ENCODE measurements around the gene DFFB. TPM values are rescaled to one million over a fixed set of nuclear protein-coding genes. Genes with fewer than 3 reads are reported as not detected.
A peak's percentile ranks its signal among the peaks of the same experiment; 100 is the strongest.

Gene DFFB
- total RNA-seq, 1 donor from 2014 or later, result 11.3 TPM

- Mint-ChIP-seq H3K9me3 (no peaks in the 10 kb centered on the region), H3K27me3 (ENCODE audit: low read depth) (no peaks in the 10 kb centered on the region), H3K4me1 (no peaks in the 10 kb centered on the region), H3K27ac (ENCODE audit: unreplicated experiment) (peak overlapping the region; percentile 43), H3K4me3 (no peak overlapping the region), H3K36me3 (ENCODE audit: low read depth) (peaks cover 4% of the 10 kb centered on the region)
- DNase-seq (ENCODE audit: low read depth, low spot score), result no peak
- TF ChIP-seq CTCF (conservative IDR thresholded peaks at IDR 0.05), result no peak
Observed at GRCh38 chr1:3824650-3825049, 32.6 kb upstream of the DFFB start.

DNA sequence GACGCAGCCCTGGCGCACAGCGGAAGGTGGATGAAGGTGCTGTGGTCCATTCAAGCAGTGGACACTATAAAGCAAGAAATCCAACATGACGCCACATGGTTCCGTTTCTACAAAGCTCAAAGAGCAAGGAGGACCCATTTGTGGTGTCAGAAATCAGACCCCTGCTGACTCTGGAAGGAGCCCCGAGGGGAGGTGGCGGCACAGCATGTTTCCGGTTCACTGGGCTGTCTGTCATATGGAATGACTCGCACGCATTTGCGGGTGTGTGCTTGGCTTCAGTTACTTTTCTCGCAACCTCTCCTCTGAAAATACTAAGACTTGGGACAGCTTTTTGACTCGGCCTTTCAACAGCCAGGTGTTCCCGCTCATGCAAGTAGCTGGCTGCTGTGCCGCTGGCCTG, 31.9 kb upstream of the DFFB start:
- Mint-ChIP-seq H3K4me3 (no peak overlapping the region), H3K27ac (ENCODE audit: unreplicated experiment) (no peak overlapping the region), H3K36me3 (ENCODE audit: low read depth) (peaks cover 5% of the 10 kb centered on the region), H3K27me3 (ENCODE audit: low read depth) (no peaks in the 10 kb centered on the region), H3K9me3 (no peaks in the 10 kb centered on the region), H3K4me1 (no peaks in the 10 kb centered on the region)
- TF ChIP-seq CTCF (conservative IDR thresholded peaks at IDR 0.05), result no peak
- no peak for DNase-seq (ENCODE audit: low read depth, low spot score)

GRCh38 chr1:3827813-3828307, 29.4 kb upstream of the DFFB start:
- Mint-ChIP-seq H3K36me3 (ENCODE audit: low read depth) (peaks cover 11% of the 10 kb centered on the region), H3K27me3 (ENCODE audit: low read depth) (no peaks in the 10 kb centered on the region), H3K4me1 (no peaks in the 10 kb centered on the region), H3K9me3 (no peaks in the 10 kb centered on the region), H3K27ac (ENCODE audit: unreplicated experiment) (no peak overlapping the region), H3K4me3 (no peak overlapping the region)
- TF ChIP-seq CTCF (conservative IDR thresholded peaks at IDR 0.05), result no peak
- DNase-seq (ENCODE audit: low read depth, low spot score), result no peak

DNA sequence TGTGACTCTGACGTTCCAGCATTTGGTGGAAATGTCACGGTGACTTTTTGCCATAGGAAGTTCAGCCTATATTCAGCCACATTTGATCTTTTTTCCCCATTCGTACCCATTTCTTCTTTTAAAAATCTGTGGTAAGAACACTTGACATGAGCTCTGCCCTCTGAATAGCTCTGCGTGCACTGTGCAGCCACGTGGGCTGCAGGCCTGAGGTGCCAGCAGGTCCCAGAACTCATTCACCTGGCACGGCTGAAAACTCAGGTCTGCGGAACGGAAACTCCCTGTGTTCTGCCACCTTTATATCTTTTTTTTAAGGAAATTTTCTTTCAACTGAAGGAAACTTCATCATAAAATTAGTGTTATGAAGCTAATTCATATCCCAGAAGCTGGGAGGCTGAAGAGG, 28.9 kb upstream of the DFFB start:
- DNase-seq (ENCODE audit: low read depth, low spot score), result no peak
- Mint-ChIP-seq H3K36me3 (ENCODE audit: low read depth) (peaks cover 11% of the 10 kb centered on the region), H3K27ac (ENCODE audit: unreplicated experiment) (no peak overlapping the region), H3K4me1 (no peaks in the 10 kb centered on the region), H3K27me3 (ENCODE audit: low read depth) (no peaks in the 10 kb centered on the region), H3K4me3 (no peak overlapping the region), H3K9me3 (no peaks in the 10 kb centered on the region)
- no peak for TF ChIP-seq CTCF (conservative IDR thresholded peaks at IDR 0.05)

GRCh38 chr1:3831689-3832088, 25.6 kb upstream of the DFFB start:
- Mint-ChIP-seq H3K27ac (ENCODE audit: unreplicated experiment) (no peak overlapping the region), H3K36me3 (ENCODE audit: low read depth) (peaks cover 11% of the 10 kb centered on the region)

More at GRCh38 chr1:3831689-3832088, 25.6 kb upstream of the DFFB start:
- no peak for TF ChIP-seq CTCF (conservative IDR thresholded peaks at IDR 0.05)
- Mint-ChIP-seq H3K9me3 (no peaks in the 10 kb centered on the region), H3K27me3 (ENCODE audit: low read depth) (no peaks in the 10 kb centered on the region), H3K4me3 (no peak overlapping the region), H3K4me1 (no peaks in the 10 kb centered on the region)
- no peak for DNase-seq (ENCODE audit: low read depth, low spot score)

Measured in neural crest cell (in vitro differentiated cells).